ENCODE data around the gene UBL7. TPM values are rescaled to one million over a fixed set of nuclear protein-coding genes. Genes with fewer than 3 reads are reported as not detected.

The UBL7 gene
- total RNA-seq, 1 experiment from 2014 or later = 65.3 TPM

- no TSS peak for BruUV-seq (replicated peaks)
- Histone ChIP-seq H3K36me3 (ENCODE audit: control insufficient read depth in 1 of 2, insufficient read depth in 2 of 2, low read length in 2 of 2) (peaks cover 0 to 5% of the 10 kb centered on the region in 2 experiments; a peak in 1 of 4 replicates), H3K9me2 (ENCODE audit: insufficient read depth) (no peaks in the 10 kb centered on the region), H3K79me2 (ENCODE audit: insufficient read depth, low read length) (peaks cover 100% of the 10 kb centered on the region), H3K27ac (ENCODE audit: low read depth, low read length) (peak overlapping the region; percentile 18; the same call in 1 of the 2 replicates), H3K4me1 (ENCODE audit: control insufficient read depth in 1 of 2, insufficient read depth in 2 of 2, low read length in 2 of 2) (peaks cover 57 to 100% of the 10 kb centered on the region in 2 experiments), H3K27me3 (ENCODE audit: insufficient read depth, low read length) (no peaks in the 10 kb centered on the region), H3K9me3 (ENCODE audit: control insufficient read depth in 1 of 2, insufficient read depth in 1 of 2, low read depth in 1 of 2, low read length in 2 of 2) (no peaks in the 10 kb centered on the region), H3K4me3 (replicated peaks in 1 of 2; ENCODE audit: low read depth in 1 of 2, low read length in 2 of 2) (no peak overlapping the region), H3K9ac (ENCODE audit: low read length) (no peak overlapping the region; the same call in 1 of the 2 replicates), H2AFZ (ENCODE audit: low read depth, low read length, poor library complexity, severe bottlenecking) (no peak overlapping the region), H3K4me2 (ENCODE audit: low read length) (peak overlapping the region; percentile 67; the same call in 1 of the 2 replicates), H4K20me1 (ENCODE audit: insufficient read depth) (no peaks in the 10 kb centered on the region)
- DNase-seq (ENCODE audit: low read depth, low spot score) (no peak), ATAC-seq (no peak)
- POLR2A ChIA-PET = no interaction called here
- RAD21 ChIA-PET (ENCODE audit: low non-redundant PET in 1 of 2, low total read pairs in 2 of 2, uncharacterized antibody in 2 of 2, unreplicated experiment in 2 of 2) = no interaction called here
- CTCF ChIA-PET = interaction anchor here (1.8 kb wide), 1 partner anchor 13 kb away, joined by 4 read pairs; no protein-coding TSS in a partner anchor
- no peak for TF ChIP-seq JUND (IDR thresholded peaks at IDR 0.05)
- TF ChIP-seq SIN3A (IDR thresholded peaks at IDR 0.05; ENCODE audit: low read depth) = no peak
- TF ChIP-seq CEBPB (IDR thresholded peaks at IDR 0.05; ENCODE audit: low read depth) = no peak
- TF ChIP-seq EGR1 (IDR thresholded peaks at IDR 0.05; ENCODE audit: low read depth) = no peak
- TF ChIP-seq ZFX (IDR thresholded peaks at IDR 0.05) = no peak
- no peak for TF ChIP-seq ZBTB33 (IDR thresholded peaks at IDR 0.05; ENCODE audit: extremely low read depth, insufficient replicate concordance, low read length)
- no peak for TF ChIP-seq POLR2A (IDR thresholded peaks at IDR 0.05; ENCODE audit: borderline replicate concordance, extremely low read depth, insufficient read depth, insufficient read length)
- no peak for TF ChIP-seq SP1 (IDR thresholded peaks at IDR 0.05; ENCODE audit: low read depth)
- TF ChIP-seq ZNF274 (IDR thresholded peaks at IDR 0.05; ENCODE audit: low read depth, low read length) = no peak
- TF ChIP-seq EZH2 (IDR thresholded peaks at IDR 0.05) = no peak
- TF ChIP-seq EZH2phosphoT487 (IDR thresholded peaks at IDR 0.05; ENCODE audit: borderline replicate concordance) = no peak
- no peak for TF ChIP-seq POLR2AphosphoS5 (IDR thresholded peaks at IDR 0.05; ENCODE audit: low read depth, low read length)
- no peak for TF ChIP-seq SRF (IDR thresholded peaks at IDR 0.05; ENCODE audit: low read depth)
- TF ChIP-seq YY1 (IDR thresholded peaks at IDR 0.05; ENCODE audit: extremely low read depth, insufficient replicate concordance, low read depth, low read length) = no peak
- no peak for TF ChIP-seq CBX3 (IDR thresholded peaks at IDR 0.05; ENCODE audit: low read depth)
- no peak for TF ChIP-seq REST (IDR thresholded peaks at IDR 0.05; ENCODE audit: low read depth)
- TF ChIP-seq TCF7L2 (IDR thresholded peaks at IDR 0.05; ENCODE audit: borderline replicate concordance, extremely low read depth, insufficient read depth, insufficient read length) = no peak
- intact Hi-C loops (cut with micrococcal nuclease) = no loop called here
Measured at GRCh38 chr15:74425630-74426029, 35.3 kb downstream of the UBL7 start.
